ENCODE data around the gene LRRN2.
"Not testable (repeated sequence)": the region's sequence is repeated elsewhere in the genome, so short reads cannot be mapped to it uniquely, and the experiment has no call there.

Gene LRRN2

GRCh38 chr1:204629459-204629858 is 56.1 kb downstream of the LRRN2 start:
- H3K9me3 ChIP-seq (ENCODE audit: control insufficient read depth, low read length); H3K4me3 ChIP-seq (ENCODE audit: extremely low read depth, insufficient read depth, low read length, poor library complexity, severe bottlenecking); H3K27ac ChIP-seq (ENCODE audit: low read depth, low read length, severe bottlenecking); H3K36me3 ChIP-seq (ENCODE audit: control insufficient read depth, insufficient read depth, low read length): not testable (repeated sequence)
- peaks cover 15% of the 10 kb centered on the region for H3K4me1 ChIP-seq (ENCODE audit: control insufficient read depth, insufficient read depth, low read length, poor library complexity, severe bottlenecking)
- WGBS, 2 experiments (ENCODE audit: insufficient coverage in 2 of 2), result 83 to 100% methylated on average over 1 to 3 of the region's 6 CpGs

GRCh38 chr1:204628868-204629267 is 56.7 kb downstream of the LRRN2 start:
- Histone ChIP-seq H3K4me1 (ENCODE audit: control insufficient read depth, insufficient read depth, low read length, poor library complexity, severe bottlenecking) (peaks cover 21% of the 10 kb centered on the region), H3K9me3 (ENCODE audit: control insufficient read depth, low read length) (no peaks in the 10 kb centered on the region), H3K36me3 (ENCODE audit: control insufficient read depth, insufficient read depth, low read length) (no peaks in the 10 kb centered on the region), H3K27ac (ENCODE audit: low read depth, low read length, severe bottlenecking) (no peak overlapping the region), H3K4me3 (ENCODE audit: extremely low read depth, insufficient read depth, low read length, poor library complexity, severe bottlenecking) (no peak overlapping the region)
- WGBS, 2 experiments (ENCODE audit: insufficient coverage in 2 of 2), result 94 to 100% methylated on average over 1 to 2 of the region's 3 CpGs

- Histone ChIP-seq H3K27ac (ENCODE audit: low read depth, low read length, severe bottlenecking) (no peak overlapping the region), H3K36me3 (ENCODE audit: control insufficient read depth, insufficient read depth, low read length) (no peaks in the 10 kb centered on the region), H3K4me3 (ENCODE audit: extremely low read depth, insufficient read depth, low read length, poor library complexity, severe bottlenecking) (no peak overlapping the region), H3K4me1 (ENCODE audit: control insufficient read depth, insufficient read depth, low read length, poor library complexity, severe bottlenecking) (peaks cover 33% of the 10 kb centered on the region), H3K9me3 (ENCODE audit: control insufficient read depth, low read length) (no peaks in the 10 kb centered on the region)
- 85 to 94% methylated on average over 4 of the region's 4 CpGs for WGBS, 2 experiments (ENCODE audit: insufficient coverage in 2 of 2)
Observed at GRCh38 chr1:204627436-204627835, 58.1 kb downstream of the LRRN2 start.

GRCh38 chr1:204626381-204626780 is 59.2 kb downstream of the LRRN2 start:
- WGBS, 2 experiments (ENCODE audit: insufficient coverage in 2 of 2), result 87 to 93% methylated on average over 7 of the region's 7 CpGs
- Histone ChIP-seq H3K4me1 (ENCODE audit: control insufficient read depth, insufficient read depth, low read length, poor library complexity, severe bottlenecking) (peaks cover 33% of the 10 kb centered on the region), H3K36me3 (ENCODE audit: control insufficient read depth, insufficient read depth, low read length) (no peaks in the 10 kb centered on the region), H3K27ac (ENCODE audit: low read depth, low read length, severe bottlenecking) (no peak overlapping the region), H3K9me3 (ENCODE audit: control insufficient read depth, low read length) (no peaks in the 10 kb centered on the region), H3K4me3 (ENCODE audit: extremely low read depth, insufficient read depth, low read length, poor library complexity, severe bottlenecking) (no peak overlapping the region)

GRCh38 chr1:204624631-204625216 is 60.8 kb downstream of the LRRN2 start:
- Histone ChIP-seq H3K36me3 (ENCODE audit: control insufficient read depth, insufficient read depth, low read length) (no peaks in the 10 kb centered on the region), H3K4me1 (ENCODE audit: control insufficient read depth, insufficient read depth, low read length, poor library complexity, severe bottlenecking) (peaks cover 33% of the 10 kb centered on the region), H3K4me3 (ENCODE audit: extremely low read depth, insufficient read depth, low read length, poor library complexity, severe bottlenecking) (no peak overlapping the region), H3K27ac (ENCODE audit: low read depth, low read length, severe bottlenecking) (no peak overlapping the region), H3K9me3 (ENCODE audit: control insufficient read depth, low read length) (no peaks in the 10 kb centered on the region)
- 64 to 100% methylated on average over 1 to 5 of the region's 12 CpGs for WGBS, 2 experiments (ENCODE audit: insufficient coverage in 2 of 2)

- peak overlapping the region; percentile 36 for H3K27ac ChIP-seq (ENCODE audit: low read depth, low read length, severe bottlenecking)
Observed at GRCh38 chr1:204623894-204624361, 61.6 kb downstream of the LRRN2 start.

GRCh38 chr1:204623365-204623893 is 62.1 kb downstream of the LRRN2 start:
- 83 to 95% methylated on average over 2 to 4 of the region's 8 CpGs for WGBS, 2 experiments (ENCODE audit: insufficient coverage in 2 of 2)
- H3K4me3 ChIP-seq (ENCODE audit: extremely low read depth, insufficient read depth, low read length, poor library complexity, severe bottlenecking), result no peak overlapping the region
- no peaks in the 10 kb centered on the region for H3K9me3 ChIP-seq (ENCODE audit: control insufficient read depth, low read length)
- H3K27ac ChIP-seq (ENCODE audit: low read depth, low read length, severe bottlenecking), result no peak overlapping the region
- no peaks in the 10 kb centered on the region for H3K36me3 ChIP-seq (ENCODE audit: control insufficient read depth, insufficient read depth, low read length)
- peaks cover 33% of the 10 kb centered on the region for H3K4me1 ChIP-seq (ENCODE audit: control insufficient read depth, insufficient read depth, low read length, poor library complexity, severe bottlenecking)

More at GRCh38 chr1:204623894-204624361, 61.6 kb downstream of the LRRN2 start:
- 63 to 100% methylated on average over 2 of the region's 3 CpGs for WGBS, 2 experiments (ENCODE audit: insufficient coverage in 2 of 2)
- Histone ChIP-seq H3K36me3 (ENCODE audit: control insufficient read depth, insufficient read depth, low read length) (no peaks in the 10 kb centered on the region), H3K4me1 (ENCODE audit: control insufficient read depth, insufficient read depth, low read length, poor library complexity, severe bottlenecking) (peaks cover 33% of the 10 kb centered on the region), H3K4me3 (ENCODE audit: extremely low read depth, insufficient read depth, low read length, poor library complexity, severe bottlenecking) (no peak overlapping the region), H3K9me3 (ENCODE audit: control insufficient read depth, low read length) (no peaks in the 10 kb centered on the region)

GRCh38 chr1:204621996-204622395 is 63.5 kb downstream of the LRRN2 start:
- 76 to 90% methylated on average over 2 to 3 of the region's 4 CpGs for WGBS, 2 experiments (ENCODE audit: insufficient coverage in 2 of 2)
- no peak overlapping the region for H3K27ac ChIP-seq (ENCODE audit: low read depth, low read length, severe bottlenecking)
- peaks cover 28% of the 10 kb centered on the region for H3K4me1 ChIP-seq (ENCODE audit: control insufficient read depth, insufficient read depth, low read length, poor library complexity, severe bottlenecking)
- H3K36me3 ChIP-seq (ENCODE audit: control insufficient read depth, insufficient read depth, low read length), result no peaks in the 10 kb centered on the region
- H3K9me3 ChIP-seq (ENCODE audit: control insufficient read depth, low read length), result no peaks in the 10 kb centered on the region
- H3K4me3 ChIP-seq (ENCODE audit: extremely low read depth, insufficient read depth, low read length, poor library complexity, severe bottlenecking), result no peak overlapping the region

- H3K36me3 ChIP-seq (ENCODE audit: control insufficient read depth, insufficient read depth, low read length), result no peaks in the 10 kb centered on the region
- no peak overlapping the region for H3K4me3 ChIP-seq (ENCODE audit: extremely low read depth, insufficient read depth, low read length, poor library complexity, severe bottlenecking)
- no CpG with 5 or more reads among the region's 3 CpGs for WGBS, 2 experiments (ENCODE audit: insufficient coverage in 2 of 2)
- H3K4me1 ChIP-seq (ENCODE audit: control insufficient read depth, insufficient read depth, low read length, poor library complexity, severe bottlenecking), result peaks cover 32% of the 10 kb centered on the region
- H3K9me3 ChIP-seq (ENCODE audit: control insufficient read depth, low read length), result no peaks in the 10 kb centered on the region
- H3K27ac ChIP-seq (ENCODE audit: low read depth, low read length, severe bottlenecking), result no peak overlapping the region
Observed at GRCh38 chr1:204621396-204621795, 64.1 kb downstream of the LRRN2 start.

GRCh38 chr1:204619721-204620120 is 65.8 kb downstream of the LRRN2 start:
- Histone ChIP-seq H3K27ac (ENCODE audit: low read depth, low read length, severe bottlenecking) (no peak overlapping the region), H3K9me3 (ENCODE audit: control insufficient read depth, low read length) (no peaks in the 10 kb centered on the region), H3K36me3 (ENCODE audit: control insufficient read depth, insufficient read depth, low read length) (no peaks in the 10 kb centered on the region), H3K4me1 (ENCODE audit: control insufficient read depth, insufficient read depth, low read length, poor library complexity, severe bottlenecking) (peaks cover 27% of the 10 kb centered on the region), H3K4me3 (ENCODE audit: extremely low read depth, insufficient read depth, low read length, poor library complexity, severe bottlenecking) (no peak overlapping the region)
- 92 to 96% methylated on average over 13 of the region's 13 CpGs for WGBS, 2 experiments (ENCODE audit: insufficient coverage in 2 of 2)

GRCh38 chr1:204618148-204618760 is 67.3 kb downstream of the LRRN2 start:
- H3K9me3 ChIP-seq (ENCODE audit: control insufficient read depth, low read length), result no peaks in the 10 kb centered on the region
- WGBS, 2 experiments (ENCODE audit: insufficient coverage in 2 of 2), result 94 to 95% methylated on average over 11 to 17 of the region's 20 CpGs

More at GRCh38 chr1:204618148-204618760, 67.3 kb downstream of the LRRN2 start:
- Histone ChIP-seq H3K27ac (ENCODE audit: low read depth, low read length, severe bottlenecking) (no peak overlapping the region), H3K4me1 (ENCODE audit: control insufficient read depth, insufficient read depth, low read length, poor library complexity, severe bottlenecking) (peaks cover 13% of the 10 kb centered on the region), H3K4me3 (ENCODE audit: extremely low read depth, insufficient read depth, low read length, poor library complexity, severe bottlenecking) (no peak overlapping the region), H3K36me3 (ENCODE audit: control insufficient read depth, insufficient read depth, low read length) (no peaks in the 10 kb centered on the region)
